HEK293 (cell line): Measurements from ENCODE around the gene ADGRF1.

Experiments
- CTCF ChIA-PET: fragments of 350-600 bp; formaldehyde crosslinking; extraction: SDS; loops from one replicate; lab custom pipeline; 2021; ENCODE audit warnings: antibody characterized with exemption; lab: Yijun Ruan, JAX
- POLR2A ChIA-PET: fragments of 300-600 bp; formaldehyde crosslinking; extraction: SDS; loops from one replicate; lab custom pipeline; 2020; ENCODE audit warnings: antibody characterized with exemption, inconsistent platforms; lab: Yijun Ruan, JAX
- H3K27ac ChIP-seq: fragments of 200-500 bp; sonication (Bioruptor generic); 2 replicates; pipeline ENCODE4 v1.5.1; 2014; ENCODE audit warnings: low read depth, low read length, control low read depth, inconsistent platforms; ENCODE audit errors: extremely low read depth
- H3K36me3 ChIP-seq, 2 experiments: fragments of 200-500 bp in 1 of 2; sonication (Bioruptor generic) in 1 of 2; 1 replicate in 1 of 2; 2 replicates in 1 of 2; pipeline ENCODE4 v1.5.1; 2014 to 2017; ENCODE audit warnings: inconsistent platforms in 2 of 2, low read length in 2 of 2; ENCODE audit not compliant: control insufficient read depth in 2 of 2, insufficient read depth in 1 of 2
- H3K4me1 ChIP-seq: fragments of 200-500 bp; sonication (Bioruptor generic); 2 replicates; pipeline ENCODE4 v1.5.1; 2014; ENCODE audit warnings: mild to moderate bottlenecking, low read length, inconsistent platforms; ENCODE audit not compliant: control insufficient read depth, insufficient read depth
- H3K4me3 ChIP-seq: 2 replicates; pipeline ENCODE4 v1.5.1; 2011; ENCODE audit warnings: low read depth, mild to moderate bottlenecking, control low read depth, low read length, moderate library complexity
- H3K9me3 ChIP-seq: fragments of 200-500 bp; sonication (Bioruptor generic); 2 replicates; pipeline ENCODE4 v1.5.1; 2014; ENCODE audit warnings: low read depth, low read length, inconsistent platforms; ENCODE audit not compliant: control insufficient read depth, insufficient read depth
- CTCF ChIP-seq: fragments of 450-650 bp; formaldehyde crosslinking; IDR thresholded peaks from 2 replicates; pipeline ENCODE4 v1.5.1; 2016; ENCODE audit warnings: missing biosample characterization, missing genetic modification characterization
- IKZF3 ChIP-seq: fragments of 450-650 bp; IDR thresholded peaks from 2 replicates; pipeline ENCODE4 v1.5.0; 2018; ENCODE audit warnings: missing biosample characterization, mild to moderate bottlenecking, missing genetic modification characterization, moderate library complexity
- PBX3 ChIP-seq: sonication (generic); formaldehyde crosslinking; IDR thresholded peaks from 2 replicates; pipeline ENCODE4 v1.8.1; 2022; ENCODE audit warnings: mild to moderate bottlenecking, moderate library complexity, missing genetic modification reagents
- PRDM1 ChIP-seq: fragments of 450-650 bp; formaldehyde crosslinking; IDR thresholded peaks from 2 replicates; pipeline ENCODE4; 2016; ENCODE audit warnings: missing biosample characterization, missing genetic modification characterization
- PRDM6 ChIP-seq: fragments of 450-650 bp; formaldehyde crosslinking; IDR thresholded peaks from 2 replicates; pipeline ENCODE4 v1.5.1; 2017; ENCODE audit warnings: missing biosample characterization, missing genetic modification characterization
- SCRT1 ChIP-seq: fragments of 450-650 bp; formaldehyde crosslinking; IDR thresholded peaks from 2 replicates; pipeline ENCODE4 v1.5.1; 2016; ENCODE audit warnings: missing biosample characterization, missing genetic modification characterization, borderline replicate concordance
- TSHZ1 ChIP-seq: fragments of 450-650 bp; formaldehyde crosslinking; IDR thresholded peaks from 2 replicates; pipeline ENCODE4 v1.5.1; 2016; ENCODE audit warnings: missing biosample characterization, missing genetic modification characterization, borderline replicate concordance
- ZBTB17 ChIP-seq: fragments of 450-650 bp; formaldehyde crosslinking; IDR thresholded peaks from 2 replicates; pipeline ENCODE4 v1.5.1; 2016; ENCODE audit warnings: missing biosample characterization, missing genetic modification characterization
- ZNF10 ChIP-seq: fragments of 450-650 bp; formaldehyde crosslinking; IDR thresholded peaks from 2 replicates; pipeline ENCODE4 v1.5.1; 2017; ENCODE audit warnings: missing biosample characterization, missing genetic modification characterization
- ZNF175 ChIP-seq: fragments of 450-650 bp; formaldehyde crosslinking; IDR thresholded peaks from 2 replicates; pipeline ENCODE4 v1.5.1; 2016; ENCODE audit warnings: missing biosample characterization, missing genetic modification characterization
- ZNF223 ChIP-seq: fragments of 450-650 bp; formaldehyde crosslinking; IDR thresholded peaks from 2 replicates; pipeline ENCODE4 v1.5.1; 2016; ENCODE audit warnings: missing biosample characterization, missing genetic modification characterization
- ZNF292 ChIP-seq: fragments of 450-650 bp; formaldehyde crosslinking; IDR thresholded peaks from 2 replicates; pipeline ENCODE4 v1.5.1; 2016; ENCODE audit warnings: low read depth, missing biosample characterization, missing genetic modification characterization, borderline replicate concordance
- ZNF433 ChIP-seq: fragments of 450-650 bp; formaldehyde crosslinking; IDR thresholded peaks from 2 replicates; pipeline ENCODE4 v1.5.1; 2016; ENCODE audit warnings: missing biosample characterization, missing genetic modification characterization, low read depth
- ZNF585B ChIP-seq: fragments of 450-650 bp; formaldehyde crosslinking; IDR thresholded peaks from 2 replicates; pipeline ENCODE4 v1.5.1; 2016; ENCODE audit warnings: missing biosample characterization, missing genetic modification characterization
- ZNF610 ChIP-seq: fragments of 450-650 bp; formaldehyde crosslinking; IDR thresholded peaks from 2 replicates; pipeline ENCODE4 v1.5.1; 2016; ENCODE audit warnings: missing biosample characterization, missing genetic modification characterization, borderline replicate concordance
- ZNF629 ChIP-seq: fragments of 450-650 bp; formaldehyde crosslinking; IDR thresholded peaks from 2 replicates; pipeline ENCODE4 v1.5.1; 2017; ENCODE audit warnings: missing biosample characterization, missing genetic modification characterization
- ZNF830 ChIP-seq: fragments of 450-650 bp; IDR thresholded peaks from 2 replicates; pipeline ENCODE4 v1.5.0; 2018; ENCODE audit warnings: missing biosample characterization, missing genetic modification characterization, low read depth, mild to moderate bottlenecking, moderate library complexity

The ADGRF1 gene

GRCh38 chr6:46948699-46949098 lies 93.4 kb downstream of the ADGRF1 start:
- POLR2A ChIA-PET: no interaction called here

More at GRCh38 chr6:46948699-46949098, 93.4 kb downstream of the ADGRF1 start:
- TF ChIP-seq TSHZ1 (tag by site-specific recombination) (no peak), CTCF (tag by site-specific recombination) (no peak), ZBTB17 (tag by site-specific recombination) (no peak), ZNF223 (tag by site-specific recombination) (no peak), PRDM1 (no peak), ZNF292 (tag by site-specific recombination) (no peak), ZNF433 (tag by site-specific recombination) (no peak), IKZF3 (tag by site-specific recombination) (no peak), PBX3 (CRISPR knock-in tag) (no peak), ZNF585B (tag by site-specific recombination) (no peak), PRDM6 (no peak), ZNF629 (tag by site-specific recombination) (no peak), ZNF10 (tag by site-specific recombination) (no peak), ZNF610 (tag by site-specific recombination) (no peak), ZNF830 (tag by site-specific recombination) (no peak), ZNF175 (tag by site-specific recombination) (no peak), SCRT1 (tag by site-specific recombination) (no peak)
- Histone ChIP-seq H3K4me1 (no peaks in the 10 kb centered on the region), H3K36me3 (no peaks in the 10 kb centered on the region), H3K9me3 (no peaks in the 10 kb centered on the region), H3K27ac (no peak overlapping the region), H3K4me3 (no peak overlapping the region)
- CTCF ChIA-PET: interaction anchor here (0.6 to 1.1 kb wide), 2 partner anchors 10 to 12 kb away, joined by 3 read pairs; no protein-coding TSS in a partner anchor
